H9 (cell line): ENCODE results near the gene KRT74. TPM values are rescaled to one million over a fixed set of nuclear protein-coding genes. Genes with fewer than 3 reads are reported as not detected.
A peak's percentile ranks its signal among the peaks of the same experiment; 100 is the strongest.

ENCODE experiments used
- DNase-seq: peaks from one replicate; pipeline ENCODE4 v3.0.0-alpha.2; 2017
- H2AFZ ChIP-seq: one replicate; pipeline ENCODE4 v1.6.1; 2013; ENCODE audit warnings: mild to moderate bottlenecking, low read length, control low read depth, moderate library complexity
- H2AK5ac ChIP-seq: 2 replicates; pipeline ENCODE4 v1.6.1; 2013; ENCODE audit warnings: low read length, control low read depth, mixed read lengths; ENCODE audit not compliant: insufficient read length
- H2BK120ac ChIP-seq: one replicate; pipeline ENCODE4 v1.6.1; 2013; ENCODE audit warnings: low read depth, mild to moderate bottlenecking, low read length, control low read depth, inconsistent platforms; ENCODE audit not compliant: poor library complexity, severe bottlenecking
- H2BK12ac ChIP-seq: 2 replicates; pipeline ENCODE4 v1.6.1; 2013; ENCODE audit warnings: low read length, control low read depth, mixed read lengths, low read depth; ENCODE audit not compliant: insufficient read length
- H2BK15ac ChIP-seq: 2 replicates; pipeline ENCODE4 v1.6.1; 2013; ENCODE audit warnings: low read depth, low read length, control low read depth
- H2BK20ac ChIP-seq: one replicate; pipeline ENCODE4 v1.6.1; 2013; ENCODE audit warnings: low read depth, mild to moderate bottlenecking, low read length, control low read depth, inconsistent platforms; ENCODE audit not compliant: poor library complexity, severe bottlenecking
- H2BK5ac ChIP-seq: 2 replicates; pipeline ENCODE4 v1.6.1; 2013; ENCODE audit warnings: low read length, control low read depth, mixed read lengths; ENCODE audit not compliant: insufficient read length
- H3K14ac ChIP-seq: 2 replicates; pipeline ENCODE4 v1.6.1; 2013; ENCODE audit warnings: low read length, control low read depth; ENCODE audit not compliant: insufficient read depth
- H3K18ac ChIP-seq: 2 replicates; pipeline ENCODE4 v1.6.1; 2013; ENCODE audit warnings: low read depth, mild to moderate bottlenecking, mixed read lengths, low read length, control low read depth; ENCODE audit not compliant: insufficient read length
- H3K23ac ChIP-seq: 2 replicates; pipeline ENCODE4 v1.6.1; 2013; ENCODE audit warnings: low read length, control low read depth, mixed read lengths, low read depth; ENCODE audit not compliant: insufficient read length
- H3K23me2 ChIP-seq: 2 replicates; pipeline ENCODE4 v1.6.1; 2013; ENCODE audit warnings: low read depth, mild to moderate bottlenecking, mixed read lengths, low read length, control low read depth; ENCODE audit not compliant: insufficient read length, poor library complexity, severe bottlenecking
- H3K27ac ChIP-seq: 2 replicates; pipeline ENCODE4 v1.5.1; 2013; ENCODE audit warnings: low read length, control low read depth, mixed read lengths, low read depth; ENCODE audit not compliant: insufficient read length
- H3K27me3 ChIP-seq: 2 replicates; pipeline ENCODE4 v1.6.1; 2013; ENCODE audit warnings: low read length, control low read depth, inconsistent platforms; ENCODE audit not compliant: insufficient read depth
- H3K4ac ChIP-seq: 2 replicates; pipeline ENCODE4 v1.6.1; 2013; ENCODE audit warnings: low read depth, mild to moderate bottlenecking, control low read depth, inconsistent platforms, low read length, moderate library complexity
- H3K4me1 ChIP-seq: 2 replicates; pipeline ENCODE4 v1.6.1; 2013; ENCODE audit warnings: low read length, control low read depth, inconsistent platforms; ENCODE audit not compliant: insufficient read depth
- H3K4me2 ChIP-seq: 2 replicates; pipeline ENCODE4 v1.6.1; 2013; ENCODE audit warnings: low read length, control low read depth, mixed read lengths; ENCODE audit not compliant: insufficient read length, insufficient read depth
- H3K56ac ChIP-seq: 2 replicates; pipeline ENCODE4 v1.6.1; 2013; ENCODE audit warnings: low read depth, mild to moderate bottlenecking, mixed read lengths, low read length, control low read depth; ENCODE audit not compliant: insufficient read length
- H3K79me1 ChIP-seq: 2 replicates; pipeline ENCODE4 v1.6.1; 2013; ENCODE audit warnings: low read depth, mild to moderate bottlenecking, moderate library complexity, low read length, control low read depth, inconsistent platforms; ENCODE audit not compliant: insufficient read depth, poor library complexity, severe bottlenecking
- H3K79me2 ChIP-seq: 2 replicates; pipeline ENCODE4 v1.6.1; 2013; ENCODE audit warnings: low read length, control low read depth, inconsistent platforms; ENCODE audit not compliant: insufficient read depth
- H3K9ac ChIP-seq: 2 replicates; pipeline ENCODE4 v1.6.1; 2013; ENCODE audit warnings: low read length, control low read depth, mixed read lengths; ENCODE audit not compliant: insufficient read length; ENCODE audit errors: extremely low read depth
- H3K9me3 ChIP-seq: one replicate; pipeline ENCODE4 v1.6.1; 2013; ENCODE audit warnings: low read depth, low read length, inconsistent platforms; ENCODE audit not compliant: control insufficient read depth
- H3T11ph ChIP-seq: one replicate; pipeline ENCODE4 v1.6.1; 2013; ENCODE audit warnings: mild to moderate bottlenecking, low read length, control low read depth, inconsistent platforms
- H4K20me1 ChIP-seq: one replicate; pipeline ENCODE4 v1.6.1; 2013; ENCODE audit not compliant: control insufficient read depth, insufficient read length, insufficient read depth
- H4K5ac ChIP-seq: 2 replicates; pipeline ENCODE4 v1.6.1; 2013; ENCODE audit warnings: low read depth, mild to moderate bottlenecking, mixed read lengths, low read length, control low read depth; ENCODE audit not compliant: insufficient read length
- H4K8ac ChIP-seq: replicated peaks from 2 replicates; pipeline ENCODE4 v1.6.1; 2013; ENCODE audit warnings: low read length, control low read depth, mixed read lengths, low read depth; ENCODE audit not compliant: insufficient read length
- H4K91ac ChIP-seq: 2 replicates; pipeline ENCODE4 v1.6.1; 2013; ENCODE audit warnings: low read depth, mild to moderate bottlenecking, moderate library complexity, mixed read lengths, low read length, control low read depth; ENCODE audit not compliant: insufficient read length
- H3K27ac Mint-ChIP-seq, 3 experiments: 2 replicates in 2 of 3; 3 replicates in 1 of 3; pipeline ENCODE4 v1.8.0; 2020 to 2021; ENCODE audit warnings: mixed read lengths in 3 of 3, mild to moderate bottlenecking in 1 of 3, moderate library complexity in 1 of 3
- H3K27me3 Mint-ChIP-seq: 2 replicates; pipeline ENCODE4 v1.8.0; 2021; ENCODE audit warnings: low read depth, mild to moderate bottlenecking, moderate library complexity, mixed read lengths
- H3K36me3 Mint-ChIP-seq, 3 experiments: 2 replicates in 2 of 3; 3 replicates in 1 of 3; pipeline ENCODE4 v1.8.0; 2020 to 2021; ENCODE audit warnings: low read depth in 3 of 3, mixed read lengths in 3 of 3; ENCODE audit not compliant: insufficient read depth in 1 of 3
- H3K4me1 Mint-ChIP-seq, 2 experiments: 2 replicates each; pipeline ENCODE4 v1.8.0; 2020; ENCODE audit warnings: mixed read lengths in 2 of 2
- H3K4me3 Mint-ChIP-seq, 2 experiments: 2 replicates in 1 of 2; 3 replicates in 1 of 2; pipeline ENCODE4 v1.8.0; 2020 to 2021; ENCODE audit warnings: mild to moderate bottlenecking in 2 of 2, mixed read lengths in 2 of 2, moderate library complexity in 1 of 2
- H3K9me3 Mint-ChIP-seq, 2 experiments: 2 replicates in 1 of 2; 3 replicates in 1 of 2; pipeline ENCODE4 v1.8.0; 2020; ENCODE audit warnings: mild to moderate bottlenecking in 2 of 2, mixed read lengths in 2 of 2, moderate library complexity in 1 of 2
- CTCF ChIP-seq: fragments of 200-600 bp; sonication (generic); conservative IDR thresholded peaks from 3 replicates; pipeline ENCODE4 v1.8.0; 2021; ENCODE audit warnings: antibody characterized with exemption, mild to moderate bottlenecking
- WGBS: extraction: QIAGEN DNeasy Blood & Tissue Kit; methylation state at CpG from one replicate; pipeline ENCODE4 v1.1.7; 2013; ENCODE audit warnings: missing lambda C conversion rate, low lambda C conversion rate, mixed read lengths; ENCODE audit not compliant: insufficient read length; ENCODE audit errors: extremely low coverage; 5-methylcytosine and 5-hydroxymethylcytosine counted together
- total RNA-seq: library from RNA; stranded (reverse); gene quantifications from 2 replicates; pipeline ENCODE4 v1.2.1, GENCODE V29; 2021

KRT74 gene
- total RNA-seq, 1 experiment from 2014 or later, result not detected

DNA sequence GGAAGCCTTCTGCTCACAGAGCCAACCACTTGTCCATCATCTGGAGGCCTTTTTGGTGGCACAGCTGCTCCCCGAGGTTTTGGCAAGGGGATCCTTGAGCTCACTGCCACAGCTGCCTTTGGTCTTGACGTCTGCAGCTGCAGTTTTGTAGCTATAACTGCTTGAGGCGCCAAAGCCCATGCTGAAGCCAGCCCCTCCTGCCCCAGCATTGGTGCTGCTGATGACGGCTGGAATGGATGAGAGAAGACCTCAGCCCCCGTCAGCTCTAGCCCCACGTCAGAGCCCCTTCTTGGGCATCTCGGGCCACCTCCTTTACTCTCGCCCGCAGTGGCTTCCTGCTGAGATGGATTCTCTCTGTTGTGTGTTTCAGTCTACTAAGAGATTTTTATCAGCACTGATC lies 12.3 kb upstream of the KRT74 start:
- Histone ChIP-seq H3K9ac (no peak overlapping the region), H2BK20ac (no peak overlapping the region), H2BK5ac (no peak overlapping the region), H2AFZ (no peak overlapping the region), H3K56ac (no peak overlapping the region), H2BK12ac (no peak overlapping the region), H3K4ac (no peak overlapping the region), H3T11ph (no peak overlapping the region), H2BK120ac (no peak overlapping the region), H4K91ac (no peak overlapping the region), H3K27me3 (no peaks in the 10 kb centered on the region), H3K27ac (no peak overlapping the region), H3K79me2 (no peaks in the 10 kb centered on the region), H4K8ac (no peak overlapping the region), H3K9me3 (peaks cover 5% of the 10 kb centered on the region), H3K4me2 (no peak overlapping the region), H2BK15ac (no peak overlapping the region), H4K20me1 (no peaks in the 10 kb centered on the region), H3K79me1 (no peaks in the 10 kb centered on the region), H3K18ac (no peak overlapping the region), H3K4me1 (no peaks in the 10 kb centered on the region), H4K5ac (no peak overlapping the region), H2AK5ac (no peak overlapping the region), H3K23me2 (no peaks in the 10 kb centered on the region), H3K14ac (no peak overlapping the region), H3K23ac (no peak overlapping the region)
- H3K4me3 Mint-ChIP-seq, result no peak overlapping the region
- peaks cover 10 to 16% of the 10 kb centered on the region in 2 experiments for H3K9me3 Mint-ChIP-seq
- peaks cover 4 to 7% of the 10 kb centered on the region in 2 experiments for H3K4me1 Mint-ChIP-seq
- no CpG with 5 or more reads among the region's 9 CpGs for WGBS
- no peak overlapping the region for H3K27ac Mint-ChIP-seq
- H3K36me3 Mint-ChIP-seq, result peaks cover 0 to 7% (median 0%) of the 10 kb centered on the region in 3 experiments; a peak in 3 of 7 replicates
- peak; percentile 22 for DNase-seq
- peaks cover 12% of the 10 kb centered on the region for H3K27me3 Mint-ChIP-seq
- no peak for TF ChIP-seq CTCF
